Pancreas (tissue), 10 donors: ENCODE measurements around the gene MEGF11. TPM values are rescaled to one million over a fixed set of nuclear protein-coding genes. Genes with fewer than 3 reads are reported as not detected.

ENCODE experiments used
- ATAC-seq, 4 donors: fragments of 200-7000 bp; cut with Tn5 transposase; one replicate each; pipeline versions ENCODE4 v1.8.0 to v1.9.1; 2020; ENCODE audit warnings: mild to moderate bottlenecking in 4 of 4, moderate library complexity in 4 of 4
- DNase-seq, 6 donors: peaks; one replicate each; pipeline ENCODE4 v3.0.0-alpha.2; 2020
- FAIRE-seq: peaks from 2 replicates; lab custom pipeline; 2012; peaks lifted over from hg19 to GRCh38; lab: Jason Lieb, UNC
- H3K27ac ChIP-seq, 4 donors: fragments of 200-600 bp; sonication (generic); 1 replicate in 3 of 4; 2 replicates in 1 of 4; pipeline versions ENCODE4 v1.5.0 to v1.8.0; 2020
- H3K27me3 ChIP-seq, 4 donors: fragments of 200-600 bp; one replicate each; pipeline ENCODE4 v1.8.0; 2021
- H3K36me3 ChIP-seq, 3 donors: fragments of 200-600 bp; sonication (generic) in 1 of 3; one replicate each; pipeline versions ENCODE4 v1.5.0 to v1.8.0; 2020 to 2021
- H3K4me1 ChIP-seq, 3 donors: fragments of 200-600 bp; one replicate each; pipeline ENCODE4 v1.8.0; 2021
- H3K4me3 ChIP-seq, 4 donors: fragments of 200-600 bp; sonication (generic) in 2 of 4; one replicate each; pipeline versions ENCODE4 v1.5.0 to v1.8.0; 2020 to 2021
- H3K9me3 ChIP-seq, 4 donors: fragments of 200-600 bp; one replicate each; pipeline ENCODE4 v1.8.0; 2021
- CTCF ChIP-seq, 4 donors: fragments of 200-600 bp; sonication (generic) in 3 of 4; IDR thresholded peaks; one replicate each; pipeline versions ENCODE4 v1.5.0 to v1.8.0; 2021; ENCODE audit warnings: antibody characterized with exemption in 4 of 4
- WGBS, 2 donors: extraction: QIAGEN DNeasy Blood & Tissue Kit; methylation state at CpG; one replicate each; pipeline ENCODE4 v1.1.7; 2013; 5-methylcytosine and 5-hydroxymethylcytosine counted together
- intact Hi-C, 3 donors: fragments of 100-400 bp; cut with DNase I; formaldehyde crosslinking; loops; one replicate each; pipeline versions ENCODE4 v1.11.1 to v1.14.2; 2022
- polyA plus RNA-seq, 2 donors: library from polyadenylated mRNA; stranded (reverse); fragments of 200-250 nt; gene quantifications; one replicate each; pipeline ENCODE4 v1.2.3, GENCODE V29; 2013
- total RNA-seq, 6 donors: library from RNA; stranded (reverse); fragmentation: NEBNext Ultra II Directional in 4 of 6; extraction: Animal tissue kit (Norgen Biotek cat#: 25700) in 4 of 6; gene quantifications; one replicate each; pipeline versions ENCODE4 v1.2.1 to v1.2.4, GENCODE V29; 2021 to 2023
- donor health status: healthy with polysubstance abuse.
- donor health status: DM: no; HTN: no; CAD: no; lungs with moderate emphysema.
- donor health status: DM: no; HTN: no; CAD: no.
- donor health status: control.
- donor health status: control.
- donor health status: Bipolar disorder and iron deficiency.
- donor health status: DM: yes; HTN: yes; CAD: no.
- donor health status: DM: no; HTN: no; CAD: no.
- donor health status: DM: no; HTN: no; CAD: no.
- donor health status: DM: yes; HTN: yes; CAD: no.

Gene MEGF11
- total and polyA plus RNA-seq, 8 donors = 0.19 to 0.87 (median 0.37) TPM

GRCh38 chr15:66065325-66065724, 188.2 kb downstream of the MEGF11 start:
- H3K36me3 ChIP-seq = no peaks in the 10 kb centered on the region
- no peak overlapping the region for H3K27ac ChIP-seq
- DNase-seq (no peak), FAIRE-seq (no peak), ATAC-seq (no peak)
- no peaks in the 10 kb centered on the region for H3K9me3 ChIP-seq
- H3K4me3 ChIP-seq = no peak overlapping the region
- no peaks in the 10 kb centered on the region for H3K4me1 ChIP-seq
- H3K27me3 ChIP-seq = no peaks in the 10 kb centered on the region
- TF ChIP-seq CTCF (IDR thresholded peaks at IDR 0.05) = no peak
- 26 to 29% methylated on average over 6 of the region's 6 CpGs for WGBS, 2 donors
- intact Hi-C loops = no loop called here

- no peak for TF ChIP-seq CTCF (IDR thresholded peaks at IDR 0.05)
Observed at GRCh38 chr15:66063147-66063546, 190.4 kb downstream of the MEGF11 start.

GRCh38 chr15:66057089-66057488, 196.5 kb downstream of the MEGF11 start:
- H3K4me1 ChIP-seq = no peaks in the 10 kb centered on the region
- 69 to 71% methylated on average over 7 of the region's 7 CpGs for WGBS, 2 donors
- no peaks in the 10 kb centered on the region for H3K36me3 ChIP-seq
- DNase-seq = no peak
- H3K9me3 ChIP-seq = no peaks in the 10 kb centered on the region
- intact Hi-C loops = no loop called here
- H3K27me3 ChIP-seq = no peaks in the 10 kb centered on the region
- no peak overlapping the region for H3K4me3 ChIP-seq
- no peak for FAIRE-seq
- no peak for TF ChIP-seq CTCF (IDR thresholded peaks at IDR 0.05)
- H3K27ac ChIP-seq = no peak overlapping the region
- ATAC-seq = no peak

More at GRCh38 chr15:66063147-66063546, 190.4 kb downstream of the MEGF11 start:
- no peak for ATAC-seq
- FAIRE-seq = no peak
- intact Hi-C loops = no loop called here
- H3K9me3 ChIP-seq = no peaks in the 10 kb centered on the region
- H3K27ac ChIP-seq = no peak overlapping the region
- H3K27me3 ChIP-seq = no peaks in the 10 kb centered on the region
- H3K4me1 ChIP-seq = no peaks in the 10 kb centered on the region
- no peaks in the 10 kb centered on the region for H3K36me3 ChIP-seq
- no peak for DNase-seq
- no peak overlapping the region for H3K4me3 ChIP-seq

- WGBS, 2 donors = 87 to 91% methylated on average over 3 of the region's 3 CpGs
- H3K27me3 ChIP-seq = no peaks in the 10 kb centered on the region
Observed at GRCh38 chr15:66053991-66054390, 199.6 kb downstream of the MEGF11 start.

More at GRCh38 chr15:66053991-66054390, 199.6 kb downstream of the MEGF11 start:
- Histone ChIP-seq H3K36me3 (no peaks in the 10 kb centered on the region), H3K4me1 (no peaks in the 10 kb centered on the region), H3K9me3 (no peaks in the 10 kb centered on the region), H3K4me3 (no peak overlapping the region), H3K27ac (no peak overlapping the region)
- no peak for TF ChIP-seq CTCF (IDR thresholded peaks at IDR 0.05)
- FAIRE-seq (no peak), DNase-seq (no peak), ATAC-seq (no peak)
- intact Hi-C loops = no loop called here
